Ovary (tissue), 9 donors: ENCODE data around the gene ATPAF1. TPM values are rescaled to one million over a fixed set of nuclear protein-coding genes. Genes with fewer than 3 reads are reported as not detected.

ENCODE experiments used
- DNase-seq, 5 donors: peaks; one replicate each; pipeline ENCODE4 v3.0.0-alpha.2; 2019 to 2020
- H3K27ac ChIP-seq, 2 donors: fragments of 200-600 bp; one replicate each; pipeline versions ENCODE4 v1.5.1 to v1.8.0; 2019 to 2022
- H3K27me3 ChIP-seq: fragments of 200-600 bp; one replicate; pipeline ENCODE4 v1.8.0; 2022
- H3K36me3 ChIP-seq: fragments of 200-600 bp; sonication (generic); one replicate; pipeline ENCODE4 v1.5.1; 2019
- H3K4me1 ChIP-seq: one replicate; pipeline ENCODE4 v1.8.1; 2013; ENCODE audit warnings: mild to moderate bottlenecking, moderate library complexity; ENCODE audit not compliant: insufficient read depth
- H3K4me3 ChIP-seq: fragments of 200-600 bp; sonication (generic); one replicate; pipeline ENCODE4 v1.5.1; 2017
- H3K9me3 ChIP-seq, 2 donors: fragments of 200-600 bp in 1 of 2; sonication (generic) in 1 of 2; one replicate each; pipeline versions ENCODE4 v1.5.1 to v1.8.1; 2013 to 2019; ENCODE audit warnings: mild to moderate bottlenecking in 1 of 2, moderate library complexity in 1 of 2
- CTCF ChIP-seq, 3 donors: fragments of 450-650 bp in 2 of 3; fragments of 200-600 bp in 1 of 3; IDR thresholded peaks; one replicate each; pipeline versions ENCODE4 v1.5.1 to v1.8.0; 2016 to 2022; ENCODE audit warnings: antibody characterized with exemption in 3 of 3, mild to moderate bottlenecking in 1 of 3
- EP300 ChIP-seq: sonication (generic); formaldehyde crosslinking; IDR thresholded peaks from one replicate; pipeline ENCODE4 v1.6.1; 2017; ENCODE audit warnings: antibody characterized with exemption
- POLR2A ChIP-seq: fragments of 450-650 bp; IDR thresholded peaks from one replicate; pipeline ENCODE4 v1.6.1; 2017; ENCODE audit warnings: antibody characterized with exemption, mild to moderate bottlenecking, moderate library complexity
- WGBS, 3 donors: extraction: QIAGEN DNeasy Blood & Tissue Kit in 1 of 3; methylation state at CpG; one replicate each; pipeline versions ENCODE4 v1.1.5 to v1.1.7; 2013 to 2017; 5-methylcytosine and 5-hydroxymethylcytosine counted together
- intact Hi-C, 4 donors: fragments of 100-400 bp; cut with DNase I; formaldehyde crosslinking; loops; one replicate each; pipeline versions ENCODE4 v1.11.0 to v1.15.1; 2022 to 2023
- polyA plus RNA-seq, 2 donors: library from polyadenylated mRNA; stranded (reverse); fragments of 200-250 nt in 1 of 2; fragments of 350-450 nt in 1 of 2; fragmentation: Illumina TruSeq in 1 of 2; extraction: RNeasy Lipid Tissue Mini Kit (QIAGEN cat#74804) in 1 of 2; gene quantifications; one replicate each; pipeline ENCODE4 v1.2.3, GENCODE V29; 2013 to 2014
- total RNA-seq, 7 donors: library from RNA; depleted of rRNA in 2 of 7; stranded (reverse); fragments of >200 nt in 2 of 7; fragmentation: NEBNext Ultra II Directional in 3 of 7; extraction: Animal tissue kit (Norgen Biotek cat#: 25700) in 3 of 7; gene quantifications; one replicate each; pipeline versions ENCODE4 v1.1.0 to v1.2.4, GENCODE V29; 2016 to 2023
- donor health status: DM: no; HTN: no; CAD: no; lungs with moderate emphysema.
- donor health status: DM: no; HTN: no; CAD: no.
- donor health status: Bipolar disorder and iron deficiency.
- donor health status: DM: yes; HTN: yes; CAD: no.
- donor health status: DM: no; HTN: no; CAD: no.
- donor health status: DM: yes; HTN: yes; CAD: no.

Gene ATPAF1
- total and polyA plus RNA-seq, 9 donors = 21.9 to 88.0 (median 29.3) TPM

GRCh38 chr1:46622344-46622743 lies 45.8 kb downstream of the ATPAF1 start:
- no peaks in the 10 kb centered on the region for H3K36me3 ChIP-seq
- peaks cover 8% of the 10 kb centered on the region for H3K4me1 ChIP-seq
- TF ChIP-seq POLR2A = no peak
- TF ChIP-seq EP300 = no peak
- TF ChIP-seq CTCF (IDR thresholded peaks at IDR 0.05) = no peak
- intact Hi-C loops = no loop called here
- no peaks in the 10 kb centered on the region for H3K9me3 ChIP-seq
- no peak overlapping the region for H3K4me3 ChIP-seq
- DNase-seq = no peak
- H3K27me3 ChIP-seq = no peaks in the 10 kb centered on the region
- 45 to 74% (median 68%) methylated on average over 3 of the region's 3 CpGs for WGBS, 3 donors
- H3K27ac ChIP-seq = no peak overlapping the region

GRCh38 chr1:46621930-46622329 lies 46.2 kb downstream of the ATPAF1 start:
- Histone ChIP-seq H3K36me3 (no peaks in the 10 kb centered on the region), H3K4me1 (peaks cover 8% of the 10 kb centered on the region), H3K27ac (no peak overlapping the region), H3K9me3 (no peaks in the 10 kb centered on the region), H3K4me3 (no peak overlapping the region), H3K27me3 (no peaks in the 10 kb centered on the region)
- TF ChIP-seq EP300 = no peak
- TF ChIP-seq CTCF (IDR thresholded peaks at IDR 0.05) = no peak
- TF ChIP-seq POLR2A = no peak
- no peak for DNase-seq
- WGBS, 3 donors = 73 to 83% (median 79%) methylated on average over 7 of the region's 7 CpGs
- intact Hi-C loops = no loop called here

GRCh38 chr1:46619656-46620258 lies 48.4 kb downstream of the ATPAF1 start:
- intact Hi-C loops = loop anchor here in 3 of 4 donors (5.0 kb wide), 2 partner anchors 48 to 103 kb away; partner anchors contain the start of gene ATPAF1 (in 2 of the 3)
- Histone ChIP-seq H3K4me1 (peaks cover 8% of the 10 kb centered on the region), H3K27ac (no peak overlapping the region), H3K4me3 (no peak overlapping the region), H3K27me3 (no peaks in the 10 kb centered on the region), H3K36me3 (no peaks in the 10 kb centered on the region), H3K9me3 (no peaks in the 10 kb centered on the region)
- no peak for DNase-seq
- TF ChIP-seq CTCF (IDR thresholded peaks at IDR 0.05) (no peak), EP300 (no peak), POLR2A (no peak)
- 87 to 94% (median 91%) methylated on average over 5 of the region's 5 CpGs for WGBS, 3 donors

- no peak for DNase-seq
- intact Hi-C loops = loop anchor here in 3 of 4 donors (5.0 kb wide), 2 partner anchors 48 to 103 kb away; partner anchors contain the start of gene ATPAF1 (in 2 of the 3)
- Histone ChIP-seq H3K4me1 (peaks cover 6% of the 10 kb centered on the region), H3K36me3 (no peaks in the 10 kb centered on the region), H3K27me3 (no peaks in the 10 kb centered on the region), H3K27ac (no peak overlapping the region), H3K4me3 (no peak overlapping the region), H3K9me3 (no peaks in the 10 kb centered on the region)
- TF ChIP-seq EP300 (no peak), POLR2A (no peak), CTCF (IDR thresholded peaks at IDR 0.05) (no peak)
- 69 to 76% (median 72%) methylated on average over 4 of the region's 4 CpGs for WGBS, 3 donors
Measured at GRCh38 chr1:46618754-46619415, 49.3 kb downstream of the ATPAF1 start.
